HG03521 (cell line): ENCODE data around the gene HSPA9.
"Not testable (repeated sequence)": the region's sequence is repeated elsewhere in the genome, so short reads cannot be mapped to it uniquely, and the experiment has no call there.

Source experiments
- ATAC-seq: cut with Tn5 transposase; IDR thresholded peaks from one replicate; pipeline ENCODE4 v1.9.1; 2021; ENCODE audit warnings: mild to moderate bottlenecking, moderate library complexity; ENCODE audit not compliant: unreplicated experiment

The HSPA9 gene

DNA sequence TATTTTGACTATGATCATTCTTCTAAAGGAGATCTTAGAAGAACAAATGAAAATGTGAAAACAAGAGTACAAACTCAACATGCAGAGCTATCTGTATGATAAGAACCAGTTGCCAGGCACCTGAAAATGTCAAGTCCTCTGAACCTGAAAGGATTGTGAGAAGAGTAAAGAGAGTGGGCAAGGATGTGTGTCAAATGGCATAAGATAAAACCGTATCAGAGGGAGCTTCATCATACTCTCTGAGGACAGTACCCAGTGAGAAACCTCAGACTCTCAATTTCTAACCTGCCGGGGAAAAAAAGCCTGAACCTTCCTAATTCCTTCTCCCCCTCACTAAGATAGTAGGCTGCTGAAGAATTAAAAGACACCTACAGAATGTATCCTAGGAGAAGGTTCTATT lies 39.0 kb downstream of the HSPA9 start:
- no peak for ATAC-seq

DNA sequence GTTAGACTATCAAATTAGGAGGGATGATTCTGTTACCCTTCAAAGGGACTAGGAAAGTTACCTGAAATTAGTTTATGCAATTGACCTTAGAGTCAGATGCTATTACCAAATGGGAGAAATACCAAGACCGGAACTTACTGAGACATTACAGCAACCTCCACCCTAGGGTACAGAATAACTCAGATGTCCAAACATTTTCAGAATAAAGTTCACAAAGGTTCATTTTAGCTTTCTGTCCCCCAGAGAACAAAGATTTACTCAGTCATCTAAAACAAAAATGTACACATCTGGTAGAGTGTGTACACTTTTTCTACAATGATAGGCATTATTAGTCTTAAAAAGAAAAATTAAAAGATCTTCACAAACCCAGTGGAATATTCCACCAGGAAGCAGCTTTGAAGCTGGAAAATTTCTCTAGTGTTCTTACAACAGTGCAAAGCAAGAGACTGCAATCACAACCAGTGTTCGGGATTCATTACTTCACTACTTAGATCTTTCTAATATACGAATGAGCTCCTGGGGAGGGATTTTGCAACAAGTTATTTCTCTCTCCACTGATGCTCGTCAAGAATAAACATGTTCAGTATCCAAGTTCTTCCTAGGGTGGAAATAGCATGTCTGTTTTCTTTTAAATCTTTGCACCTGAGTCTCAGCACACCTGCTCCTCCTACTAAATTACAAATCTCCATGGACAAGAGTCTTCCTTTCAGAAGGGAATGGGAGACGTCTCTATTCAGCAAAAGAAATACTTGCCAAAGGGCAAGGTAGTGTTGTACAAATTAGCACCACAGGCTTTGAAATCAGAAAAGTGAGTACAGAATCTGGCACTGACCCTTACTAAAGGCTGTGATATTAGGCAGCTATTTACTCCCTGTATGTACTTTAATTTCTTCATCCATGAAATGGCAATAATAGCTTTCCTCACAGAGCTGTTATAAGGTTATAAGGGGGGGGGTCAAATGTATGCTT lies 40.9 kb downstream of the HSPA9 start:
- no peak for ATAC-seq

DNA sequence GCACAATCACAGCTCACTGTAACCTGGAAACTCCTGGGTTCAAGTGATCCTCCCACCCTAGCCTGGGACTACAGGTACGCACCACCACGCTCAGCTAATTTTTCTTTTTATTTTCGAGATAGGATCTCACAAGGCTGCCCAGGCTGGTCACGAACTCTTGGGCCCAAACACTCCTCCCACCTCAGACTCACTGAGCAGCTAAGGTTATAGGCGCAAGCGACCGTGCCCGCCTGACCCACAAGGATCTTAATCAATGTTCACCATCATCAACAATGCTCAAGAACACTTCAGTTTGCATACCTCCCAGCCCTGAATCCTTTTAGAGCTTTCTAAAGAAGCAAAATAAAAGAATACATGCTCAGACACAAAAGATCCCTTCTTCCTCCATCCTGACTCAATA lies 45.4 kb downstream of the HSPA9 start:
- ATAC-seq: no peak

DNA sequence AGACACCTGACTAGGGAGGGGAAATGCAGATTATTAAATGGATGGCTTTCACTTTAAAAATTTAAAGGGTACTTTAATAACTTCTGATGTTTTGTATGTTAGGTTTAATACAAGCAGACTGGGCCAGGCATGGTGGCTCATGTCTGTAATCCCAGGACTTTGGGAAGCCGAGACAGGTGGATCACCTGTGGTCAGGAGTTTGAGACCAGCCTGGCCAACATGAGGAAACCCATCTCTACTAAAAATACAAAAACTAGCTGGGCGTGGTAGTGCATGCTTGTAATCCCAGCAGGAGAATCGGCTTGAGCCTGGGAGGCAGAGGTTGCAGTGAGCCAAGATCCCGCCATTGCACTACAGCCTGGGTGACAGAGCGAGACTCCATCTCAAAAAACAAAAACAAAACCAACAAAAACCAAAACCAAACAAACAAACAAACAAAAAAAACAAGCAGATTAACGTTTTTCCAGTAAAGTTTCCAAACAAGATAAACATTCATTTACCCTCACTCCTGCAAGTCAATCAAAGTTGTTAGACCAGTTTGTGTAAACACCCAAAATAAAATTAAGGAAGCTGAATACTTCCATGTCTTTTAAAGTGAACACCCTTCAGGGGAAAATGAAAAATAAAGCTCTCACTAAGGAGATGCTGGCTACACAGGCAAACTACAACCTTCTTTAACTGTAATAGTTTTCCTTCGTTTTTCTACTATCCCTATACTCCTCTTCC lies 46.3 kb downstream of the HSPA9 start:
- no peak for ATAC-seq

DNA sequence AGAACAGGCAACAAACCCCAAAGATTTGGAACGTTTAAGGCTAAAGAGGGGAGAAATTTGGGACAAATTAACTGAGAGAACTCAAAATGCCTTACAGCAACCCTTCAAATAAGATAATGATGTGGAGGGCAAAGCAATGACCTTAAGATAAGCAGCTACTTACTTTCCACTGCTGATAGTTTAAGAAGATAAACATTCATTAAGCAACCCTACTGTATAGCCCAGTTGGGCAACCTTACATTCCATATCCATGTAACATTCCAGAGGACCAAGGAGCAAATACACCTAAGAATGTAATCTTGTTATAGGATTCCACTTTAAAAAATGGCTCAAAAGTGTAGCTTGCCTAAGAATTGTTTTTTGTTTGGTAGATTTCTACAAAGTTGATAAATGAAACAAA lies 47.0 kb downstream of the HSPA9 start:
- no peak for ATAC-seq

DNA sequence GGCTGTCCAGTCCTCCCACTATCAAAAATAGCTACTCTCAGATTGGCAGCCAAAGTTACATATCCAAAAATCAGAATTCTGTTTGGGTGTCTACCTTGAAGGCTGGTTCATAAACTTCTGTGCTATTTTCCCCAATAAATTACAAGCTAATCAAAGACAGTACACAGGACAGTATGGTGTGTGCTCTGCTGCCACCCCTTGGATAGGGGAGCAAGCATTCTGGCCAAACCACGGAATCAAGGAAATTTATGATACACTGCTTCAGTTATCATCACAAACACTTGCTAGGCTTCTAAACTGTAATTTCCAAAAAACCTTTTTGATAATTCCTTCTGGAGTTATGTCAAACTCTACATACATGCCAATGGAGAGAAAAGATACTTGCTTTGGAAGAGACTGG lies 48.0 kb downstream of the HSPA9 start:
- ATAC-seq: no peak

DNA sequence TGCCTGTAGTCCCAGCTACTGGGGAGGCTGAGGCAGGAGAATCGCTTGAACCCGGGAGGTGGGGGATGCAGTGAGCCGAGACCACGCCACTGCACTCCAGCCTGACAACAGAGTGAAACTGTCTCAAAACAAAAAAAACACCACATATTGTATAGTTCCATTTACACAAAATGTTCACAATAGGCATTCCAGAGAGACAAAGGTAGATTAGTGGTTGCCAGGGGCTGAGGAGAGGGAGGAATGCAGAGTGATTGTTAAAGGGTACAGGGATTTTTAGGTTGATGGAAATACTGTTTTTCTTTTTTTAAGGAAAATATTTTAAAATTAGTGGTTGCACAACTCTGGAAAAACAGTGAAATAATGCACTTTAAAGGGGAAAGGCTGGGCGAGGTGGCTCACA lies 51.8 kb downstream of the HSPA9 start:
- no peak for ATAC-seq

DNA sequence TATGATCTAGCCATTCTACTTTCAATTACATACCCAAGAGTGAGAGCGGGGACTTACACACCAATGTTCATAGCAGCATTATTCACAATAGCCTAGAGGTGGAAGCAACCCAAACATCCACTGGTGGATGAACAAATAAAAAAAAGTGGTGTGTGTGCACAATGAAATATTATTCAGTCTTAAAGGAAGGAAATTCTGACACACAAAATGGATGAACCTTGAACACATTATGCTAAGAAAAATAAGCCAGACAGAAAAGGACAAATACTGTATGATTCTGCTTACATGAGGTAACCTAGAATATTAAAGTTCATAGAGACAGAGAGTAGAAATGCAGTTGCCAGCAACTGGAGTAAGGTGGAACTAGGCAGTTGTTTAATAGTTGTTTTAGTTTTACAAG lies 54.2 kb downstream of the HSPA9 start:
- ATAC-seq: no peak

DNA sequence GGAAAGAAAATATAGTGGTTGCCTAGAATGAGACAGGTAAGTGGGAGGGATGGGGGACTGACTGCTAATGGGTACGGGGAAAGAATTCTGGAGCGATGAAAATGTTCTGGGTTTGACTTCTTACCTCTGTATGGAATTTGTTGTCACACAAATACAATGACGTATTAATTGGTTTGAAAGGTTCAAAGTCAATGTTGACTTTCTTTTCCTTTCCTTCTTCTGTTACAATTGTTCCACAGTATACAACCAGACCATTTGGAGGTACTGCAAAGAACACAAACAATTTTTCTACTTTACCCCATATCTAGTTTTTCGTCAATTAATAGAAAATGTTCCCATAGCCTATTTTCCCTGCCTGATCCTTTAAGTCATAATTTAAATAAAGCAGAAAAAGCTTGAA lies 57.8 kb downstream of the HSPA9 start:
- no peak for ATAC-seq

DNA sequence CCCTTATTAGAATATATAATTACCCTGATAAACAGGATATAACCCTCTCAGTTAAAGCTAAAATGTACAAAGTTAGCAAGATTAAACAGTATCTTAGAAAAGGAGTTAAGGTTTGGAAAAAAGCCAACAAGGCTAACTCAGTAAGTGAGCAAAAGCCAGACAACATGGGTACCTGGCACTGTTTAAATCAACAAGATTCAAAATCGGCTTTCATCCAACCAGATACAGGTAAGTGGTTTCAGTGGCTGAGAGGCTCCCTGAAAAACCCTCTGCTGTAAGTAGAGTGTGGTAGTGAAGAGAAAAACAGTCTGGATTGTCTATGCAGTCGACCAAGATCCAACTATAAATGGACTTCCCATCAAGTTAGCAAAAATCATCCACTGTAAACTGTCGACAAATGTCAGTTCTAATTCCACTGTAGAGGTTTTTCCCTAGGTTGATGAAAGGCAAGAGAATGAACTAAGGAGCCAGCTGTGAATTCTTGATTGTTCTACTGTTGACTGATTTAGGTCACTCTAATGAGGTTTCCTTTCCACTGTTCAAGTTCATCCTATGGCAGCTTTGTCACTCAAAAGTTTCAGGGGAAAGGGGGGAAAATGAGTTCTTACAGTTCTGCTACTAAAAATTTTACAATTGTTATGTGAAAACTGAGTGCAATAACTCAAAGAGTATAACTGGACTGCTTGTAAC lies 59.5 kb downstream of the HSPA9 start:
- no peak for ATAC-seq

DNA sequence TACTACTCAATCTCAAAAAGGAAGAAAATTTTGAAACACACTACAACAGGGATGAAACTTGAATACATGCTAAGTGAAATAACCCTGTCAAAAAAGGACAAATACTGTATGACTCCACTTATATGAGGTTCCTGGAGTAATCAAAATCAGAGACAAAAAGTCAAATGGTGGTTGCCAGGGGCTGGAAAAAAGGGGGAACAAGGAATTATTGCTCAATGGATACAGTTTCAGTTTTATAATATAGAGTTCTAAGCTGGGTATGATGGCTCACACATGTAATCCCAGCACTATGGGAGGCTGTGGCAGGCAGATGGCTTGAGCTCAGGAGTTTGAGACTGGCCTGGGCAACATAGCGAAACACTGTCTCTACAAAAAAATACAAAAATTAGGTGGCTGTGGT lies 61.2 kb downstream of the HSPA9 start:
- no peak for ATAC-seq

DNA sequence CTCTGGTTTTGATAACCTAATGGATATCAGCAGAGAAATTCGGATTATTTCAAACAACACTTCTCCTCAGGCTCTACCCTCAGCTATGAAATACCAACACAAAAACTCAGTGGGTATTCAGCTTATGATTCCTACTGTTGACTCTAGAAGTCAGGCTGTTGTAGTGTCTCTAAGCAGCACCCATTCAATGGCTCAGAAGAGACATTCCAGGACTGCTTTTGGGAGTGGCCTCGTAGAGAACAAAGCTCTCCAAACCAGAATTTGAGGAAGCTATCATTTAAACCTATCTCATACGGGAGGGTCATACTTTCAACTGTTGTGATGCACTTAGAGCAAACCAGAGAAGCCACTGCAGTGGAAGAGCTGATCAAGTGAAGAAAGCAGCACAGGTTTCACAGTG lies 66.2 kb downstream of the HSPA9 start:
- ATAC-seq: no peak

DNA sequence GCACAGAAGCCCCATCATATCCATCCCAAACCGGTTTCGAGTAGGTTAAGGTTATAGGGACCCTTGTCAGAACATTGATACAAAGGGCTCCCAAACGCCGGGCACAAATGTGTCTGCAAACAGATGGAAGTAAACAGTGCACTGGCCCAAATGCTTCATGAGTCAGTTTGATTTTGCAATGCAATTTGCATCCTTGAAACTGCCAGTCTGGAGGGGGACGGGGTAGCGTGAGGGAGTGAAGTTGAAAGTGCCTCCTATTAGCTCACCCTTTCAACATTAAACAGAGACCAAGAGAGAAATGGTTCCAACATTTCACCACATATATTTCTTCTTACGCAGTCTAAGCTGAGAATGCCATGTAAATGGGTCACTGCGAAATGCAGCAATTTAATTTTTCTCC lies 67.7 kb downstream of the HSPA9 start:
- not testable (repeated sequence) for ATAC-seq

DNA sequence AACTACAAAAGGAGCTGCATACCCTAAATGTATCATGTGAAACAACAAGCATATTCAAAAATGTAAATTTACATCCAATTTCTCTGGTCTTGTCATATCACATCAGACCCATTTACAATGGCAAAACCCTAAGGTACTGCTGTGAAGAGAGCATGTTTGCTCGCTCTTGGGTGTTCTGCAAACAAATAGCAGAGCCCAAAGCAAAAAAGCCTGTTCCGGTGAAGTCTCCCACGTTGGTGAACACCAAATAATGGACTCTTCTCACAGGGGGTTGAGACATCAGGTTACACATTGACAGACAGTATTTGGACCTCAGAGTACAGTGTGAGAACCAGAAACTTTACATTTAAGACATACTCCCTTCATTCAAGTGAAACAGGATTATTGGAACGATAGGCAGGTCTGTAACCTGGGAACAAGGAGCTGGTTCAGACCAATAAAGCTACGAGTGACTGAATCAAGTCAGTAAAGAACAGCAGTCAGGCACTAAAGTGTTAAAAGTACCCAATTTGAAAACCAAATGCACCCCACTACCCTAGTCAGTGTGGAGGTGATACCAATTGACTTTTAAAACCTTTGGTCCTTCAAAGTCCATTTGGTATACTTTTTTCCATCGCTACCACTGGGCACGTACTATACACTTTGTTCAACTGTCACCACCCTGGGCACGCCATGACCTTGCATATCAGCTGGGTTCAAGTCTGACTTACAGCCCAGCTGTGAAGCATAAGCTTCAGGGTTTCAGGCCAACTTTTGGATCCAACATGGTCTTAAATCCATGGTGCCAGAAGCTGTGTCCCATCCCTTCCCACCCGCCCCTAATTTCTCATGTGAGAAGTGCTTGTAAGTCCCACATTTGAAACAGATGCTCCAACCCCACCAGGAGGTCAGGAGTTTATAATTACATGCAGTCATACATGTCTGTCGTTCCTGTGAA lies 68.6 kb downstream of the HSPA9 start:
- ATAC-seq: no peak

DNA sequence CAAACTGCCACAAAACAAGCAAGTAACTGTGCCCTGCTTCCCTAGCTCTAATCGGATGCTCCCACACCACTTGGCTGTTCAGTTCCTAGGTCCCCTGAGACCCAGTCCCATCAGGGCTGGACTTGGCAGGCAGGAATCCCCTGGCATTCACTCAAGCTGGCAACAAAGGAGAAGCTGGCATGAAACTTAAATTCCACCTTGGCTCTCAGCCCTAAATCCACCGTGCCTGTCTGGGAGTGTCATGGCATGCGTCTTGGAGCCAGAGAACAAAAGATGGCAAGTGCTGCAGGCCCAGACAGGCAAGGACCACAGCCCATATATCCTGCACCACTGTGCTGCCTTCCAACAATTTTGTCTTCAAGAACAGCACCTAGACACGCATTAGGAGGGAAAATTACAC lies 70.4 kb downstream of the HSPA9 start:
- ATAC-seq: no peak
